ENCODE measurements around the gene MEGF11. TPM values are rescaled to one million over a fixed set of nuclear protein-coding genes. Genes with fewer than 3 reads are reported as not detected.

Gene MEGF11
- polyA plus RNA-seq, 6 donors from 2014 or later, result 1.00 TPM; not detected in 5

- H3K27me3 Mint-ChIP-seq, result peaks cover 17 to 42% (median 27%) of the 10 kb centered on the region in 3 donors
- no peaks in the 10 kb centered on the region for H3K36me3 Mint-ChIP-seq
- DNase-seq (no peak), ATAC-seq (ENCODE audit: low read depth in 2 of 2) (no peak)
- H3K27ac Mint-ChIP-seq, result no peak overlapping the region
- H3K4me3 Mint-ChIP-seq, result no peak overlapping the region
- no peaks in the 10 kb centered on the region for H3K4me1 Mint-ChIP-seq
- H3K9me3 Mint-ChIP-seq, result peaks cover 0 to 2% (median 0%) of the 10 kb centered on the region in 7 donors
Measured at GRCh38 chr15:65970937-65971740, 282.4 kb downstream of the MEGF11 start.

- H3K4me1 Mint-ChIP-seq, result no peaks in the 10 kb centered on the region
- peak overlapping the region in 1 of 6 donors; percentile 29 for H3K27ac Mint-ChIP-seq
- ATAC-seq (ENCODE audit: low read depth in 2 of 2) (no peak), DNase-seq (no peak)
- peaks cover 0 to 2% (median 0%) of the 10 kb centered on the region in 7 donors for H3K9me3 Mint-ChIP-seq
- peak overlapping the region in 1 of 8 donors; percentile 53 for H3K4me3 Mint-ChIP-seq
- no peaks in the 10 kb centered on the region for H3K36me3 Mint-ChIP-seq
- H3K27me3 Mint-ChIP-seq, result peaks cover 17 to 36% (median 22%) of the 10 kb centered on the region in 3 donors
Measured at GRCh38 chr15:65969865-65970816, 283.4 kb downstream of the MEGF11 start.

- peaks cover 14 to 34% (median 25%) of the 10 kb centered on the region in 3 donors for H3K27me3 Mint-ChIP-seq
- no peak overlapping the region for H3K4me3 Mint-ChIP-seq
- no peak overlapping the region for H3K27ac Mint-ChIP-seq
- H3K9me3 Mint-ChIP-seq, result peaks cover 0 to 2% (median 0%) of the 10 kb centered on the region in 7 donors
- no peak for ATAC-seq (ENCODE audit: low read depth in 2 of 2)
- DNase-seq, result no peak
- no peaks in the 10 kb centered on the region for H3K36me3 Mint-ChIP-seq
- H3K4me1 Mint-ChIP-seq, result no peaks in the 10 kb centered on the region
Measured at GRCh38 chr15:65968511-65968910, 285.0 kb downstream of the MEGF11 start.

- no peaks in the 10 kb centered on the region for H3K4me1 Mint-ChIP-seq
- H3K36me3 Mint-ChIP-seq, result no peaks in the 10 kb centered on the region
- no peak overlapping the region for H3K27ac Mint-ChIP-seq
- no peaks in the 10 kb centered on the region for H3K9me3 Mint-ChIP-seq
- peaks cover 7 to 22% (median 20%) of the 10 kb centered on the region in 3 donors for H3K27me3 Mint-ChIP-seq
- DNase-seq (no peak), ATAC-seq (ENCODE audit: low read depth in 2 of 2) (no peak)
- peak overlapping the region in 1 of 8 donors; percentile 22 for H3K4me3 Mint-ChIP-seq
Measured at GRCh38 chr15:65964792-65965433, 288.6 kb downstream of the MEGF11 start.

GRCh38 chr15:65963911-65964482 lies 289.6 kb downstream of the MEGF11 start:
- no peak for DNase-seq
- no peak for ATAC-seq (ENCODE audit: low read depth in 2 of 2)

GRCh38 chr15:65963358-65963757 lies 290.2 kb downstream of the MEGF11 start:
- H3K4me1 Mint-ChIP-seq, result no peaks in the 10 kb centered on the region
- H3K27ac Mint-ChIP-seq, result peak overlapping the region in 1 of 6 donors; percentile 65
- H3K9me3 Mint-ChIP-seq, result no peaks in the 10 kb centered on the region
- no peak overlapping the region for H3K4me3 Mint-ChIP-seq
- ATAC-seq (ENCODE audit: low read depth in 2 of 2), result no peak
- DNase-seq, result no peak
- H3K27me3 Mint-ChIP-seq, result peaks cover 7 to 19% (median 14%) of the 10 kb centered on the region in 3 donors
- no peaks in the 10 kb centered on the region for H3K36me3 Mint-ChIP-seq

More at GRCh38 chr15:65963911-65964482, 289.6 kb downstream of the MEGF11 start:
- Mint-ChIP-seq H3K4me3 (no peak overlapping the region), H3K9me3 (no peaks in the 10 kb centered on the region), H3K27me3 (peaks cover 7 to 19% (median 14%) of the 10 kb centered on the region in 3 donors), H3K27ac (peak overlapping the region in 1 of 6 donors; percentile 72), H3K36me3 (no peaks in the 10 kb centered on the region), H3K4me1 (no peaks in the 10 kb centered on the region)

- H3K27me3 Mint-ChIP-seq, result peaks cover 3 to 19% (median 7%) of the 10 kb centered on the region in 3 donors
- H3K9me3 Mint-ChIP-seq, result no peaks in the 10 kb centered on the region
- no peaks in the 10 kb centered on the region for H3K36me3 Mint-ChIP-seq
- no peak overlapping the region for H3K27ac Mint-ChIP-seq
- H3K4me3 Mint-ChIP-seq, result no peak overlapping the region
- ATAC-seq (ENCODE audit: low read depth in 2 of 2) (no peak), DNase-seq (no peak)
- H3K4me1 Mint-ChIP-seq, result no peaks in the 10 kb centered on the region
Measured at GRCh38 chr15:65962187-65962586, 291.4 kb downstream of the MEGF11 start.

GRCh38 chr15:65960586-65960985 lies 293.0 kb downstream of the MEGF11 start:
- H3K27me3 Mint-ChIP-seq, result peaks cover 0 to 19% (median 3%) of the 10 kb centered on the region in 3 donors
- no peak overlapping the region for H3K27ac Mint-ChIP-seq
- DNase-seq (no peak), ATAC-seq (ENCODE audit: low read depth in 2 of 2) (no peak)
- H3K36me3 Mint-ChIP-seq, result no peaks in the 10 kb centered on the region
- H3K4me3 Mint-ChIP-seq, result no peak overlapping the region
- H3K9me3 Mint-ChIP-seq, result no peaks in the 10 kb centered on the region
- H3K4me1 Mint-ChIP-seq, result no peaks in the 10 kb centered on the region

- Mint-ChIP-seq H3K27me3 (peaks cover 0 to 18% (median 3%) of the 10 kb centered on the region in 3 donors), H3K4me3 (no peak overlapping the region), H3K4me1 (peaks cover 4 to 9% (median 6%) of the 10 kb centered on the region in 3 donors), H3K9me3 (no peaks in the 10 kb centered on the region), H3K36me3 (no peaks in the 10 kb centered on the region), H3K27ac (peak overlapping the region in 2 of 6 donors; percentile 62 to 80)
- no peak for ATAC-seq (ENCODE audit: low read depth in 2 of 2)
- DNase-seq, result no peak
Measured at GRCh38 chr15:65958835-65959234, 294.7 kb downstream of the MEGF11 start.

- Mint-ChIP-seq H3K36me3 (no peaks in the 10 kb centered on the region), H3K9me3 (no peaks in the 10 kb centered on the region), H3K4me3 (no peak overlapping the region), H3K27me3 (peaks cover 0 to 9% (median 3%) of the 10 kb centered on the region in 3 donors), H3K4me1 (peaks cover 8 to 10% (median 9%) of the 10 kb centered on the region in 3 donors), H3K27ac (no peak overlapping the region)
- DNase-seq (no peak), ATAC-seq (ENCODE audit: low read depth in 2 of 2) (no peak)
Measured at GRCh38 chr15:65957451-65957850, 296.1 kb downstream of the MEGF11 start.

GRCh38 chr15:65956899-65957298 lies 296.7 kb downstream of the MEGF11 start:
- H3K9me3 Mint-ChIP-seq, result no peaks in the 10 kb centered on the region
- H3K27ac Mint-ChIP-seq, result no peak overlapping the region
- H3K27me3 Mint-ChIP-seq, result peaks cover 0 to 9% (median 3%) of the 10 kb centered on the region in 3 donors

GRCh38 chr15:65956307-65956706 lies 297.2 kb downstream of the MEGF11 start:
- Mint-ChIP-seq H3K4me1 (peaks cover 8 to 10% (median 9%) of the 10 kb centered on the region in 3 donors), H3K27ac (no peak overlapping the region), H3K27me3 (peaks cover 0 to 3% (median 2%) of the 10 kb centered on the region in 3 donors), H3K9me3 (no peaks in the 10 kb centered on the region), H3K4me3 (no peak overlapping the region), H3K36me3 (no peaks in the 10 kb centered on the region)
- ATAC-seq (ENCODE audit: low read depth in 2 of 2), result no peak
- DNase-seq, result no peak

More at GRCh38 chr15:65956899-65957298, 296.7 kb downstream of the MEGF11 start:
- DNase-seq (no peak), ATAC-seq (ENCODE audit: low read depth in 2 of 2) (no peak)
- no peaks in the 10 kb centered on the region for H3K36me3 Mint-ChIP-seq
- H3K4me3 Mint-ChIP-seq, result no peak overlapping the region
- H3K4me1 Mint-ChIP-seq, result peaks cover 8 to 10% (median 9%) of the 10 kb centered on the region in 3 donors
